Upper lobe of left lung (tissue), 4 donors: Measurements from ENCODE around the gene RNF213.

Experiments
- CTCF ChIP-seq, 6 experiments: fragments of 450-650 bp in 4 of 6; fragments of 200-600 bp in 2 of 6; sonication (generic) in 2 of 6; IDR thresholded peaks; one replicate each; pipeline ENCODE4 v1.5.1; 2016 to 2019; ENCODE audit warnings: antibody characterized with exemption in 6 of 6
- POLR2A ChIP-seq, 4 donors: fragments of 450-650 bp; IDR thresholded peaks; one replicate each; pipeline ENCODE4 v1.5.1; 2016 to 2017; ENCODE audit warnings: antibody characterized with exemption in 4 of 4, mild to moderate bottlenecking in 2 of 4

GRCh38 chr17:80284631-80285030 is 24.0 kb downstream of the RNF213 start:
- TF ChIP-seq POLR2A (IDR thresholded peaks at IDR 0.05): no peak
- TF ChIP-seq CTCF (IDR thresholded peaks at IDR 0.05): no peak
